Suprapubic skin (tissue), 4 donors: ENCODE data around the gene CPNE4.

Source experiments
- EP300 ChIP-seq: sonication (generic); formaldehyde crosslinking; IDR thresholded peaks from one replicate; pipeline ENCODE4 v1.6.1; 2017; ENCODE audit warnings: antibody characterized with exemption
- POLR2A ChIP-seq, 2 donors: fragments of 450-650 bp; IDR thresholded peaks; one replicate each; pipeline ENCODE4 v1.6.1; 2017; ENCODE audit warnings: antibody characterized with exemption in 2 of 2, mild to moderate bottlenecking in 2 of 2, moderate library complexity in 2 of 2
- POLR2AphosphoS5 ChIP-seq, 3 donors: sonication (generic); formaldehyde crosslinking; IDR thresholded peaks; one replicate each; pipeline ENCODE4 v1.6.1; 2017; ENCODE audit warnings: antibody characterized with exemption in 3 of 3
- TF ChIP-seq, protein P1 (sequence below), 2 donors: fragments of 200-600 bp in 1 of 2; fragments of 450-650 bp in 1 of 2; sonication (generic) in 1 of 2; IDR thresholded peaks; one replicate each; pipeline ENCODE4 v1.5.1; 2016 to 2019; ENCODE audit warnings: antibody characterized with exemption in 2 of 2, mild to moderate bottlenecking in 1 of 2, moderate library complexity in 1 of 2

DNA sequence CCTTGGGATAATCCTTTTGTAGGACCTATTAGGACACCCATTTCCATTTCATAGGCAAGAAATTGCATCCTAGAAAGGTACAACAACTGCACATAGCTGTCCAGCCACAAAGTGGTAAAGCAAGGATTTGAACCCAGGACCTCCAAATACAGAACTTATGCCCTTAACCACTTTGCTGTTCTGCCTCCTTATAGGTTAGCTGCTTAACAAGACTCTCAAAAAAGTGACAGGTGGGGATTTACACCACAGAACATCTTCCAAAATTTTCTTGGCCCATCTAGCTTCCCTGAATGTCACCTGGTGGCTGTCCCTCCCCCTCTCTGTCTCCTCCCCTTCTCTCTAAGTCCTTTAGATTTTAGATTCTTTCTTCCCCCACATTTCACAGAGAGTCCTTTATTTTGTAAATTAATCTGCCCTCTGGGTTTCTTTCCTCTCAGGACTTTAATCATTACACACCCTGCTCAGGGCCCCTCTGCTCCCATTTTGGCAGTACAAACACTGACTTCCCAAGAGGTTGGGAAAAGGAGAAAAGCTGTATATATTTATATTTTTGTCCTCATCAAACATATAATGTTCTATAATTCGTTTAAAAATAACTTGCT is 120.6 kb downstream of the CPNE4 start:
- TF ChIP-seq, protein P1, sequence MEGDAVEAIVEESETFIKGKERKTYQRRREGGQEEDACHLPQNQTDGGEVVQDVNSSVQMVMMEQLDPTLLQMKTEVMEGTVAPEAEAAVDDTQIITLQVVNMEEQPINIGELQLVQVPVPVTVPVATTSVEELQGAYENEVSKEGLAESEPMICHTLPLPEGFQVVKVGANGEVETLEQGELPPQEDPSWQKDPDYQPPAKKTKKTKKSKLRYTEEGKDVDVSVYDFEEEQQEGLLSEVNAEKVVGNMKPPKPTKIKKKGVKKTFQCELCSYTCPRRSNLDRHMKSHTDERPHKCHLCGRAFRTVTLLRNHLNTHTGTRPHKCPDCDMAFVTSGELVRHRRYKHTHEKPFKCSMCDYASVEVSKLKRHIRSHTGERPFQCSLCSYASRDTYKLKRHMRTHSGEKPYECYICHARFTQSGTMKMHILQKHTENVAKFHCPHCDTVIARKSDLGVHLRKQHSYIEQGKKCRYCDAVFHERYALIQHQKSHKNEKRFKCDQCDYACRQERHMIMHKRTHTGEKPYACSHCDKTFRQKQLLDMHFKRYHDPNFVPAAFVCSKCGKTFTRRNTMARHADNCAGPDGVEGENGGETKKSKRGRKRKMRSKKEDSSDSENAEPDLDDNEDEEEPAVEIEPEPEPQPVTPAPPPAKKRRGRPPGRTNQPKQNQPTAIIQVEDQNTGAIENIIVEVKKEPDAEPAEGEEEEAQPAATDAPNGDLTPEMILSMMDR (IDR thresholded peaks at IDR 0.05) = no peak
- TF ChIP-seq POLR2A (IDR thresholded peaks at IDR 0.05) (no peak), EP300 (no peak), POLR2AphosphoS5 (IDR thresholded peaks at IDR 0.05) (no peak)
